Measurements from ENCODE around the gene ARPC2. TPM values are rescaled to one million over a fixed set of nuclear protein-coding genes. Genes with fewer than 3 reads are reported as not detected.
A peak's percentile ranks its signal among the peaks of the same experiment; 100 is the strongest.

ARPC2 gene
- total RNA-seq, 1 donor from 2014 or later = 357 TPM

GRCh38 chr2:218230882-218231281, 13.9 kb downstream of the ARPC2 start:
- DNase-seq = no peak
- no peak overlapping the region for H3K27ac ChIP-seq
- peaks cover 34% of the 10 kb centered on the region for H3K4me1 ChIP-seq
- H3K36me3 ChIP-seq = peaks cover 100% of the 10 kb centered on the region
- peak; percentile 25 for TF ChIP-seq CTCF (IDR thresholded peaks at IDR 0.05)
- H3K4me3 ChIP-seq = no peak overlapping the region
- no peaks in the 10 kb centered on the region for H3K9me3 ChIP-seq
- H3K27me3 ChIP-seq = no peaks in the 10 kb centered on the region
- intact Hi-C loops (cut with DNase I) = no loop called here
- peak; percentile 79 for ATAC-seq

GRCh38 chr2:218233543-218233942, 16.6 kb downstream of the ARPC2 start:
- no peak for DNase-seq
- intact Hi-C loops (cut with DNase I) = no loop called here
- Histone ChIP-seq H3K4me3 (no peak overlapping the region), H3K36me3 (peaks cover 100% of the 10 kb centered on the region), H3K27ac (no peak overlapping the region), H3K27me3 (no peaks in the 10 kb centered on the region), H3K9me3 (no peaks in the 10 kb centered on the region), H3K4me1 (peaks cover 26% of the 10 kb centered on the region)
- no peak for ATAC-seq
- TF ChIP-seq CTCF (IDR thresholded peaks at IDR 0.05) = no peak

DNA sequence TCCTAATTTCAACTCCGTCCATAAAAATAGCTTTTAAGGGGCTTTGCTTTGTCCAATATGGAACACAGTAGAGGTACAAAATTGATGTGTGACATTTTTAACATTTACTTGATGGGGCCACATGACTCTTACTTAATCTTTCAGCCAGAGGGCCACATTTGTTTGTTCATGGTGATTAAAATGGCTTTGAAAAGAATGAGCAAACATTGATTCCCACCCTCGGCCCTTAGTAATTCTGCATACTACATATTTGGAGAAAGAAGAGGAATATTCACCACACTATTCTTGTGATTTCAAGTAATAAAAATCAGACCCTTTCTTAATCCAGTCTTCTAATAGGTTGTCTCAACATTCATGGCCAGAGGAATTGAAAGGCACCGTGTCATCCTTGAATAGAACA, 17.5 kb downstream of the ARPC2 start:
- ATAC-seq (no peak), DNase-seq (no peak)
- no peak for TF ChIP-seq CTCF (IDR thresholded peaks at IDR 0.05)
- intact Hi-C loops (cut with DNase I) = no loop called here
- peaks cover 100% of the 10 kb centered on the region for H3K36me3 ChIP-seq
- H3K4me1 ChIP-seq = peaks cover 17% of the 10 kb centered on the region
- H3K9me3 ChIP-seq = no peaks in the 10 kb centered on the region
- no peaks in the 10 kb centered on the region for H3K27me3 ChIP-seq
- H3K27ac ChIP-seq = no peak overlapping the region
- H3K4me3 ChIP-seq = no peak overlapping the region

GRCh38 chr2:218235017-218235416, 18.0 kb downstream of the ARPC2 start:
- Histone ChIP-seq H3K36me3 (peaks cover 100% of the 10 kb centered on the region), H3K9me3 (no peaks in the 10 kb centered on the region), H3K4me3 (no peak overlapping the region), H3K4me1 (peaks cover 12% of the 10 kb centered on the region), H3K27me3 (no peaks in the 10 kb centered on the region), H3K27ac (no peak overlapping the region)
- TF ChIP-seq CTCF (IDR thresholded peaks at IDR 0.05) = no peak
- DNase-seq = no peak
- intact Hi-C loops (cut with DNase I) = no loop called here
- peak; percentile 44 for ATAC-seq

- peaks cover 3% of the 10 kb centered on the region for H3K4me1 ChIP-seq
- no peak for TF ChIP-seq CTCF (IDR thresholded peaks at IDR 0.05)
- peaks cover 100% of the 10 kb centered on the region for H3K36me3 ChIP-seq
- H3K27me3 ChIP-seq = no peaks in the 10 kb centered on the region
- DNase-seq (no peak), ATAC-seq (no peak)
- no peak overlapping the region for H3K4me3 ChIP-seq
- intact Hi-C loops (cut with DNase I) = no loop called here
- H3K27ac ChIP-seq = no peak overlapping the region
- no peaks in the 10 kb centered on the region for H3K9me3 ChIP-seq
These were observed 19.8 kb downstream of the ARPC2 start for GRCh38 chr2:218236829-218237228.

GRCh38 chr2:218238887-218239286, 21.9 kb downstream of the ARPC2 start:
- H3K4me1 ChIP-seq = peaks cover 9% of the 10 kb centered on the region
- no peaks in the 10 kb centered on the region for H3K9me3 ChIP-seq
- H3K36me3 ChIP-seq = peaks cover 100% of the 10 kb centered on the region
- no peak overlapping the region for H3K27ac ChIP-seq
- no peak for DNase-seq
- intact Hi-C loops (cut with DNase I) = no loop called here
- no peak for TF ChIP-seq CTCF (IDR thresholded peaks at IDR 0.05)
- no peaks in the 10 kb centered on the region for H3K27me3 ChIP-seq
- H3K4me3 ChIP-seq = no peak overlapping the region
- ATAC-seq = no peak
